ELR (cell line): ENCODE results near the gene NKAIN2.
"Not testable (repeated sequence)": the region's sequence is repeated elsewhere in the genome, so short reads cannot be mapped to it uniquely, and the experiment has no call there.

ENCODE experiments used
- DNase-seq: peaks from one replicate; pipeline ENCODE4 v3.0.0-alpha.2; 2015; ENCODE audit warnings: low read depth

The NKAIN2 gene

GRCh38 chr6:124203101-124203811 is 399.6 kb downstream of the NKAIN2 start:
- DNase-seq = no peak

- DNase-seq = no peak
These were observed 400.1 kb downstream of the NKAIN2 start for GRCh38 chr6:124203812-124204167.

- no peak for DNase-seq
These were observed 402.3 kb downstream of the NKAIN2 start for GRCh38 chr6:124205921-124206320.

GRCh38 chr6:124223611-124224345 is 420.1 kb downstream of the NKAIN2 start:
- no peak for DNase-seq

GRCh38 chr6:124226396-124226795 is 422.7 kb downstream of the NKAIN2 start:
- DNase-seq = no peak

- no peak for DNase-seq
These were observed 429.6 kb downstream of the NKAIN2 start for GRCh38 chr6:124233221-124233620.

GRCh38 chr6:124234801-124235200 is 431.1 kb downstream of the NKAIN2 start:
- no peak for DNase-seq

GRCh38 chr6:124237911-124238310 is 434.2 kb downstream of the NKAIN2 start:
- no peak for DNase-seq

- not testable (repeated sequence) for DNase-seq
These were observed 434.7 kb downstream of the NKAIN2 start for GRCh38 chr6:124238408-124238807.

- no peak for DNase-seq
These were observed 451.4 kb downstream of the NKAIN2 start for GRCh38 chr6:124254941-124255685.

- no peak for DNase-seq
These were observed 456.7 kb downstream of the NKAIN2 start for GRCh38 chr6:124260337-124260736.

GRCh38 chr6:124269733-124270132 is 466.1 kb downstream of the NKAIN2 start:
- DNase-seq = no peak

- no peak for DNase-seq
These were observed 470.0 kb downstream of the NKAIN2 start for GRCh38 chr6:124273701-124274100.

- DNase-seq = no peak
These were observed 478.9 kb downstream of the NKAIN2 start for GRCh38 chr6:124282541-124282940.

GRCh38 chr6:124283486-124283885 is 479.8 kb downstream of the NKAIN2 start:
- DNase-seq = no peak

- DNase-seq = no peak
These were observed 481.5 kb downstream of the NKAIN2 start for GRCh38 chr6:124285146-124285545.

GRCh38 chr6:124294574-124295200 is 491.0 kb downstream of the NKAIN2 start:
- no peak for DNase-seq

- DNase-seq = no peak
These were observed 493.8 kb downstream of the NKAIN2 start for GRCh38 chr6:124297507-124297906.

- DNase-seq = no peak
These were observed 495.1 kb downstream of the NKAIN2 start for GRCh38 chr6:124298730-124299129.

- not testable (repeated sequence) for DNase-seq
These were observed 497.2 kb downstream of the NKAIN2 start for GRCh38 chr6:124300907-124301306.

GRCh38 chr6:124303971-124304370 is 500.3 kb downstream of the NKAIN2 start:
- no peak for DNase-seq

GRCh38 chr6:124310139-124310538 is 506.5 kb downstream of the NKAIN2 start:
- DNase-seq = no peak
